HEK293 (cell line): ENCODE results near the gene PRRC2B.

Experiments
- ELK4 ChIP-seq: IDR thresholded peaks from 2 replicates; pipeline ENCODE4 v1.6.1; 2011; ENCODE audit warnings: mild to moderate bottlenecking, low read depth, low read length, borderline replicate concordance
- GLI4 ChIP-seq: fragments of 450-650 bp; formaldehyde crosslinking; IDR thresholded peaks from 2 replicates; pipeline ENCODE4 v1.5.1; 2016; ENCODE audit warnings: missing biosample characterization, missing genetic modification characterization
- MZF1 ChIP-seq: fragments of 450-650 bp; formaldehyde crosslinking; IDR thresholded peaks from 2 replicates; pipeline ENCODE4 v1.5.1; 2017; ENCODE audit warnings: missing biosample characterization, missing genetic modification characterization, borderline replicate concordance
- PBX3 ChIP-seq: sonication (generic); formaldehyde crosslinking; IDR thresholded peaks from 2 replicates; pipeline ENCODE4 v1.8.1; 2022; ENCODE audit warnings: mild to moderate bottlenecking, moderate library complexity, missing genetic modification reagents
- PRDM1 ChIP-seq: fragments of 450-650 bp; formaldehyde crosslinking; IDR thresholded peaks from 2 replicates; pipeline ENCODE4; 2016; ENCODE audit warnings: missing biosample characterization, missing genetic modification characterization
- ZBTB17 ChIP-seq: fragments of 450-650 bp; formaldehyde crosslinking; IDR thresholded peaks from 2 replicates; pipeline ENCODE4 v1.5.1; 2016; ENCODE audit warnings: missing biosample characterization, missing genetic modification characterization
- ZFP3 ChIP-seq: fragments of 450-650 bp; formaldehyde crosslinking; IDR thresholded peaks from 2 replicates; pipeline ENCODE4 v1.5.1; 2016; ENCODE audit warnings: low read depth, missing biosample characterization, missing genetic modification characterization
- ZIC2 ChIP-seq: fragments of 450-650 bp; formaldehyde crosslinking; IDR thresholded peaks from 2 replicates; pipeline ENCODE4 v1.5.1; 2016; ENCODE audit warnings: missing biosample characterization, missing genetic modification characterization
- ZNF132 ChIP-seq: fragments of 450-650 bp; formaldehyde crosslinking; IDR thresholded peaks from 2 replicates; pipeline ENCODE4 v1.5.1; 2017; ENCODE audit warnings: missing biosample characterization, missing genetic modification characterization, borderline replicate concordance
- ZNF18 ChIP-seq: fragments of 450-650 bp; formaldehyde crosslinking; IDR thresholded peaks from 2 replicates; pipeline ENCODE4 v1.5.1; 2016; ENCODE audit warnings: missing biosample characterization, missing genetic modification characterization
- ZNF221 ChIP-seq: fragments of 450-650 bp; formaldehyde crosslinking; IDR thresholded peaks from 2 replicates; pipeline ENCODE4 v1.5.1; 2017; ENCODE audit warnings: missing biosample characterization, missing genetic modification characterization, borderline replicate concordance
- ZNF274 ChIP-seq, 2 experiments: fragments of 200-500 bp in 1 of 2; fragments of 450-650 bp in 1 of 2; sonication (Bioruptor generic) in 1 of 2; formaldehyde crosslinking in 1 of 2; IDR thresholded peaks; 2 replicates each; pipeline versions ENCODE4 v1.5.1 to v1.6.1; 2014 to 2016; ENCODE audit warnings: borderline replicate concordance in 1 of 2, inconsistent platforms in 1 of 2, low read length in 1 of 2, missing biosample characterization in 1 of 2, missing genetic modification characterization in 1 of 2
- ZNF311 ChIP-seq: fragments of 450-650 bp; formaldehyde crosslinking; IDR thresholded peaks from 2 replicates; pipeline ENCODE4 v1.5.1; 2017; ENCODE audit warnings: missing biosample characterization, missing genetic modification characterization, borderline replicate concordance
- ZNF354C ChIP-seq: fragments of 450-650 bp; formaldehyde crosslinking; IDR thresholded peaks from 2 replicates; pipeline ENCODE4 v1.5.1; 2016; ENCODE audit warnings: missing biosample characterization, missing genetic modification characterization, low read depth, borderline replicate concordance
- ZNF48 ChIP-seq: fragments of 450-650 bp; formaldehyde crosslinking; IDR thresholded peaks from 2 replicates; pipeline ENCODE4 v1.5.1; 2016; ENCODE audit warnings: missing biosample characterization, missing genetic modification characterization
- ZNF513 ChIP-seq: fragments of 450-650 bp; IDR thresholded peaks from 2 replicates; pipeline ENCODE4 v1.5.1; 2018; ENCODE audit warnings: missing biosample characterization, missing genetic modification characterization
- ZNF514 ChIP-seq: fragments of 450-650 bp; formaldehyde crosslinking; IDR thresholded peaks from 2 replicates; pipeline ENCODE4 v1.5.1; 2016; ENCODE audit warnings: missing biosample characterization, missing genetic modification characterization
- ZNF549 ChIP-seq: fragments of 450-650 bp; IDR thresholded peaks from 2 replicates; pipeline ENCODE4 v1.5.1; 2018; ENCODE audit warnings: missing biosample characterization, missing genetic modification characterization, mild to moderate bottlenecking, inconsistent platforms, moderate library complexity
- ZNF560 ChIP-seq: fragments of 450-650 bp; formaldehyde crosslinking; IDR thresholded peaks from 2 replicates; pipeline ENCODE4 v1.5.1; 2017; ENCODE audit warnings: missing biosample characterization, missing genetic modification characterization, borderline replicate concordance
- ZNF629 ChIP-seq: fragments of 450-650 bp; formaldehyde crosslinking; IDR thresholded peaks from 2 replicates; pipeline ENCODE4 v1.5.1; 2017; ENCODE audit warnings: missing biosample characterization, missing genetic modification characterization
- ZNF707 ChIP-seq: fragments of 450-650 bp; formaldehyde crosslinking; IDR thresholded peaks from 2 replicates; pipeline ENCODE4 v1.5.1; 2016; ENCODE audit warnings: missing biosample characterization, missing genetic modification characterization
- ZNF791 ChIP-seq: fragments of 450-650 bp; formaldehyde crosslinking; IDR thresholded peaks from 2 replicates; pipeline ENCODE4 v1.5.1; 2016; ENCODE audit warnings: missing biosample characterization, missing genetic modification characterization
- ZSCAN16 ChIP-seq: fragments of 450-650 bp; formaldehyde crosslinking; IDR thresholded peaks from 2 replicates; pipeline ENCODE4 v1.5.1; 2016; ENCODE audit warnings: missing biosample characterization, missing genetic modification characterization
- ZSCAN30 ChIP-seq: fragments of 450-650 bp; IDR thresholded peaks from 2 replicates; pipeline ENCODE4 v1.5.1; 2018; ENCODE audit warnings: missing biosample characterization, mild to moderate bottlenecking, missing genetic modification characterization, moderate library complexity
- TF ChIP-seq, protein P1 (sequence below): fragments of 450-650 bp; formaldehyde crosslinking; IDR thresholded peaks from 2 replicates; pipeline ENCODE4 v1.5.1; 2016; ENCODE audit warnings: missing biosample characterization, missing genetic modification characterization, low read depth
- TF ChIP-seq, protein P2 (sequence below): fragments of 450-650 bp; formaldehyde crosslinking; IDR thresholded peaks from 2 replicates; pipeline ENCODE4 v1.5.1; 2017; ENCODE audit warnings: missing biosample characterization, missing genetic modification characterization
- TF ChIP-seq, protein P3 (sequence below): fragments of 450-650 bp; formaldehyde crosslinking; IDR thresholded peaks from 2 replicates; pipeline ENCODE4 v1.5.1; 2016; ENCODE audit warnings: missing biosample characterization, missing genetic modification characterization
- TF ChIP-seq, protein P4 (sequence below): fragments of 450-650 bp; formaldehyde crosslinking; IDR thresholded peaks from 2 replicates; pipeline ENCODE4 v1.5.1; 2017; ENCODE audit warnings: missing biosample characterization, missing genetic modification characterization

The PRRC2B gene

GRCh38 chr9:131543141-131543540 lies 149.3 kb downstream of the PRRC2B start (continued):
- TF ChIP-seq ZFP3 (tag by site-specific recombination) (no peak), ZNF707 (tag by site-specific recombination) (no peak), PBX3 (CRISPR knock-in tag) (no peak), ZNF560 (tag by site-specific recombination) (no peak), MZF1 (tag by site-specific recombination) (no peak), ZNF311 (tag by site-specific recombination) (0 out of 2 replicates have a peak, but pooled peaks have one; percentile 18), ZNF221 (no peak), ZNF513 (tag by site-specific recombination) (no peak), ELK4 (no peak), PRDM1 (tag by site-specific recombination) (no peak), ZNF549 (tag by site-specific recombination) (no peak), ZNF132 (no peak), GLI4 (tag by site-specific recombination) (no peak), ZNF354C (tag by site-specific recombination) (no peak), ZNF18 (no peak), ZIC2 (tag by site-specific recombination) (no peak), ZNF629 (tag by site-specific recombination) (peak; percentile 37; the same call in 1 of the 2 replicates), ZNF274 (IDR thresholded peaks at IDR 0.05; ENCODE audit: low read length) (no peak), ZNF274 (tag by site-specific recombination; IDR thresholded peaks at IDR 0.05; ENCODE audit: borderline replicate concordance) (no peak), ZNF514 (no peak), ZNF791 (tag by site-specific recombination) (no peak), ZSCAN30 (tag by site-specific recombination) (no peak), ZBTB17 (no peak), ZSCAN16 (tag by site-specific recombination) (no peak), ZNF48 (tag by site-specific recombination) (no peak)
- TF ChIP-seq, protein P1, sequence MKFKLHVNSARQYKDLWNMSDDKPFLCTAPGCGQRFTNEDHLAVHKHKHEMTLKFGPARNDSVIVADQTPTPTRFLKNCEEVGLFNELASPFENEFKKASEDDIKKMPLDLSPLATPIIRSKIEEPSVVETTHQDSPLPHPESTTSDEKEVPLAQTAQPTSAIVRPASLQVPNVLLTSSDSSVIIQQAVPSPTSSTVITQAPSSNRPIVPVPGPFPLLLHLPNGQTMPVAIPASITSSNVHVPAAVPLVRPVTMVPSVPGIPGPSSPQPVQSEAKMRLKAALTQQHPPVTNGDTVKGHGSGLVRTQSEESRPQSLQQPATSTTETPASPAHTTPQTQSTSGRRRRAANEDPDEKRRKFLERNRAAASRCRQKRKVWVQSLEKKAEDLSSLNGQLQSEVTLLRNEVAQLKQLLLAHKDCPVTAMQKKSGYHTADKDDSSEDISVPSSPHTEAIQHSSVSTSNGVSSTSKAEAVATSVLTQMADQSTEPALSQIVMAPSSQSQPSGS (tag by site-specific recombination), result no peak
- TF ChIP-seq, protein P2, sequence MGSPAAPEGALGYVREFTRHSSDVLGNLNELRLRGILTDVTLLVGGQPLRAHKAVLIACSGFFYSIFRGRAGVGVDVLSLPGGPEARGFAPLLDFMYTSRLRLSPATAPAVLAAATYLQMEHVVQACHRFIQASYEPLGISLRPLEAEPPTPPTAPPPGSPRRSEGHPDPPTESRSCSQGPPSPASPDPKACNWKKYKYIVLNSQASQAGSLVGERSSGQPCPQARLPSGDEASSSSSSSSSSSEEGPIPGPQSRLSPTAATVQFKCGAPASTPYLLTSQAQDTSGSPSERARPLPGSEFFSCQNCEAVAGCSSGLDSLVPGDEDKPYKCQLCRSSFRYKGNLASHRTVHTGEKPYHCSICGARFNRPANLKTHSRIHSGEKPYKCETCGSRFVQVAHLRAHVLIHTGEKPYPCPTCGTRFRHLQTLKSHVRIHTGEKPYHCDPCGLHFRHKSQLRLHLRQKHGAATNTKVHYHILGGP (tag by site-specific recombination), result no peak
- TF ChIP-seq, protein P3, sequence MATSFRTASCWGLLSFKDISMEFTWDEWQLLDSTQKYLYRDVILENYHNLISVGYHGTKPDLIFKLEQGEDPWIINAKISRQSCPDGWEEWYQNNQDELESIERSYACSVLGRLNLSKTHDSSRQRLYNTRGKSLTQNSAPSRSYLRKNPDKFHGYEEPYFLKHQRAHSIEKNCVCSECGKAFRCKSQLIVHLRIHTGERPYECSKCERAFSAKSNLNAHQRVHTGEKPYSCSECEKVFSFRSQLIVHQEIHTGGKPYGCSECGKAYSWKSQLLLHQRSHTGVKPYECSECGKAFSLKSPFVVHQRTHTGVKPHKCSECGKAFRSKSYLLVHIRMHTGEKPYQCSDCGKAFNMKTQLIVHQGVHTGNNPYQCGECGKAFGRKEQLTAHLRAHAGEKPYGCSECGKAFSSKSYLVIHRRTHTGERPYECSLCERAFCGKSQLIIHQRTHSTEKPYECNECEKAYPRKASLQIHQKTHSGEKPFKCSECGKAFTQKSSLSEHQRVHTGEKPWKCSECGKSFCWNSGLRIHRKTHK, result no peak
- TF ChIP-seq, protein P4, sequence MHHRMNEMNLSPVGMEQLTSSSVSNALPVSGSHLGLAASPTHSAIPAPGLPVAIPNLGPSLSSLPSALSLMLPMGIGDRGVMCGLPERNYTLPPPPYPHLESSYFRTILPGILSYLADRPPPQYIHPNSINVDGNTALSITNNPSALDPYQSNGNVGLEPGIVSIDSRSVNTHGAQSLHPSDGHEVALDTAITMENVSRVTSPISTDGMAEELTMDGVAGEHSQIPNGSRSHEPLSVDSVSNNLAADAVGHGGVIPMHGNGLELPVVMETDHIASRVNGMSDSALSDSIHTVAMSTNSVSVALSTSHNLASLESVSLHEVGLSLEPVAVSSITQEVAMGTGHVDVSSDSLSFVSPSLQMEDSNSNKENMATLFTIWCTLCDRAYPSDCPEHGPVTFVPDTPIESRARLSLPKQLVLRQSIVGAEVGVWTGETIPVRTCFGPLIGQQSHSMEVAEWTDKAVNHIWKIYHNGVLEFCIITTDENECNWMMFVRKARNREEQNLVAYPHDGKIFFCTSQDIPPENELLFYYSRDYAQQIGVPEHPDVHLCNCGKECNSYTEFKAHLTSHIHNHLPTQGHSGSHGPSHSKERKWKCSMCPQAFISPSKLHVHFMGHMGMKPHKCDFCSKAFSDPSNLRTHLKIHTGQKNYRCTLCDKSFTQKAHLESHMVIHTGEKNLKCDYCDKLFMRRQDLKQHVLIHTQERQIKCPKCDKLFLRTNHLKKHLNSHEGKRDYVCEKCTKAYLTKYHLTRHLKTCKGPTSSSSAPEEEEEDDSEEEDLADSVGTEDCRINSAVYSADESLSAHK (tag by site-specific recombination), result no peak
